Measurements from ENCODE around the gene NEK9.

DNA sequence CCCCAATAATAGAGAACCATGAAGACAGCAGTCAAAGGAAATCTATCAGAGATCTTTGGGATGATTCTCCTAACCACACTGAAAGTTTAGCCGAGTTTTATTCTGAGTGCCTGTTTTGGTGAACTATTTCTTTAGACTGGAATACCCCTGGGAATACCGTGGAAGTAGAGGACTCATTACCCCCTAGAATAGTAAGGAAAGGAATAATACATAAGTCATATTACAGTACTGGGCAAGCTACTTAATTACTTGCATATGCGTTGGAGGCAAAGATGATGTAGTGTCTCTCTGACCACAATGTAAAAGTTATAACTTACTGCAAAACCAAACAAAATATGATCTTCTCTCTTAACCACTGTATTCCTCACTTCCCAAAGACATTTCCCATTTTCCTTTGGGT, 32.0 kb downstream of the NEK9 start:
- no peak for TF ChIP-seq EZH2phosphoT487 (IDR thresholded peaks at IDR 0.05; ENCODE audit: insufficient read depth, low read depth)
- TF ChIP-seq EZH2 (IDR thresholded peaks at IDR 0.05; ENCODE audit: insufficient read depth, poor library complexity, severe bottlenecking): no peak

All from GM23248 (cell line).